HG02938 (cell line): Measurements from ENCODE around the gene SFSWAP.
"Not testable (repeated sequence)": the region's sequence is repeated elsewhere in the genome, so short reads cannot be mapped to it uniquely, and the experiment has no call there.

Experiments used
- ATAC-seq: cut with Tn5 transposase; IDR thresholded peaks from one replicate; pipeline ENCODE4 v1.9.1; 2021; ENCODE audit warnings: mild to moderate bottlenecking, moderate library complexity; ENCODE audit not compliant: unreplicated experiment

Gene SFSWAP

GRCh38 chr12:131734336-131735152, 23.7 kb downstream of the SFSWAP start:
- no peak for ATAC-seq

DNA sequence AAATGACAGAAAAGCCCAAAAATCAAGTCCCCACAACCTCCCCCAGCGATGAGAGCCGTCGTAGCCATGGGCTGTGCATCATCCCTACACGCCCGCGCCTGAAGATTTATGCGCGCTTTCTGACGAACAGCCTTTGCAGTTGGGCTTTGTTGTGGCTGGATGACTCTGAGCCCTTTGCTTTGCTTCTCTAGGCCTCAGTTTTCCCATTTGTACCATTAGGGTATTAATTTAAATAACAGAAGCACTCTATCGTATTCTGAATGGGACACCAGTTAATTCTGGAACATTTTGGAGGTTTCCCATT, 24.2 kb downstream of the SFSWAP start:
- ATAC-seq: no peak

GRCh38 chr12:131735476-131736445, 24.9 kb downstream of the SFSWAP start:
- no peak for ATAC-seq

GRCh38 chr12:131736446-131737149, 25.7 kb downstream of the SFSWAP start:
- ATAC-seq: no peak

DNA sequence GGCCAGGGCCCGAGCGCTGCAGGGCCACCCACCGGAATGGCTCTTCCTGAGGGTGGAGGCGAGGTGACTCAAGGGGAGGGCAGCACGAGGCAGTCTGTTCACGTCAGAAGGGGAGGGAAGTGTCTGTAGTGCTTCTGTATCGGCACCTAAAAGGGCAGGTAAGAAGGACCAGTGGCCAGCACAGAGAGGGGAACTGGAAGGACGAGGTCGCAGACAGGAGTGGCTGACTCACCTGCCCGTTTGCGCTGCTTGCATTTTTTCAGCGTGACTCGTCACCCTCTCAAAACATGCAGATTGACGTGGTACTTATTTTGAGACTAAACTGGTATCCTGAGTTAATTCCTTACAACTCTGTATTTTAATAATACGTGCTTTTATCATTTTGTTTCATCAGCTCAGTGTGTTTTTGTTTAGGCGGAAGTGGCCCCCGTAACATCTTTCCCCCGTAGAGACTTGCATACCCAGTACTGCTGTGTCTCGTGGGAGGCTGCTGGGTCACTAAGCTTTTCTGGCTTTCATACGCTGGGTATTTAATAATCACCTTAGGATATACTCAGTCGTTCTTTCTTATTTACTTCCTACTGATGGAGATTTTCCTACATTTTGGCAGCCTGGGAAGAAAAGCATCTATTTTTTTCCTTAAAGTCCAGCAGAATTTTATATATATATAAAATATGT, 26.4 kb downstream of the SFSWAP start:
- ATAC-seq: no peak

- ATAC-seq: no peak
Measured at GRCh38 chr12:131738196-131738595, 27.3 kb downstream of the SFSWAP start.

- ATAC-seq: no peak
Measured at GRCh38 chr12:131740626-131741025, 29.7 kb downstream of the SFSWAP start.

DNA sequence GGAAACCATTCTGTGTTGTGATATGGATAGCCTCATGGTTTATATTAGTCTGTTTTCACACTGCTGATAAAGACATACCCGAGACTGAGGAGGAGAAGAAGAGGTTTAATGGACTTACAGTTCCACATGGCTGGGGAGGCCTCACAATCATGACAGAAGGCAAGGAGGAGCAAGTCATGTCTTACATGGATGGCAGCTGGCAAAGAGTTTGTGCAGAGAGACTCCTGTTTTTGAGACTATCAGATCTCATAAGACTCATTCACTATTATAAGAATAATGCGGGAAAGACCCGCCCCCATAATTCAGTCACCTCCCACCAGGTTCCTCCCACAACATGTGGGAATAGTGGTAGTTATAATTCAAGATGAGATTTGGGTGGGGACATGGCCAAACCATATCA, 31.9 kb downstream of the SFSWAP start:
- not testable (repeated sequence) for ATAC-seq

- not testable (repeated sequence) for ATAC-seq
Measured at GRCh38 chr12:131743410-131743809, 32.5 kb downstream of the SFSWAP start.

GRCh38 chr12:131743880-131744279, 33.0 kb downstream of the SFSWAP start:
- ATAC-seq: not testable (repeated sequence)

GRCh38 chr12:131744675-131745074, 33.8 kb downstream of the SFSWAP start:
- not testable (repeated sequence) for ATAC-seq

GRCh38 chr12:131745706-131746105, 34.8 kb downstream of the SFSWAP start:
- no peak for ATAC-seq

- no peak for ATAC-seq
Measured at GRCh38 chr12:131747276-131748177, 36.6 kb downstream of the SFSWAP start.

- ATAC-seq: no peak
Measured at GRCh38 chr12:131749618-131750315, 38.9 kb downstream of the SFSWAP start.

- ATAC-seq: no peak
Measured at GRCh38 chr12:131751335-131751734, 40.4 kb downstream of the SFSWAP start.

DNA sequence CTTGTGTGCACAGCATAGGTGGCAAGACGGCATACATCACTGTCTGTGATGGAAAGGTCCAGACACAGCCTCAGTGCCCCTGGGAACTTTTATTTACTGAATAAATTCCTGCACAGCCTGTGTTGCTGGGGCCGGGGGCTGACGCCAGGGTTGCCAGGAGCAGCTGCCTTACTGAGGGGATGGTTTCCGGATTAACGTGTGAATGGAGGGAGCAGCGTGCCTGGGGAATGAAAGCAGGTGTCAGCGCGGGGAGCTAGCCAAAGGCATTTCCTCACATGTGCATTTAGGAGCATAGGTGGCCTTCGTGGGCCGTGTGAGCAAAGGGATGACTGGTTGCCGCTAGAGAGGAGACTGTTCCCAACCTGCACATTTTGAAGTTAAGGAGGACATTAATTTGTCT, 41.6 kb downstream of the SFSWAP start:
- ATAC-seq: no peak

- ATAC-seq: no peak
Measured at GRCh38 chr12:131753005-131753404, 42.1 kb downstream of the SFSWAP start.

GRCh38 chr12:131753757-131754156, 42.9 kb downstream of the SFSWAP start:
- ATAC-seq: no peak

- no peak for ATAC-seq
Measured at GRCh38 chr12:131754184-131754583, 43.3 kb downstream of the SFSWAP start.
